HG03571 (cell line): ENCODE results near the gene STARD3NL.

Source experiments
- ATAC-seq: cut with Tn5 transposase; IDR thresholded peaks from one replicate; pipeline ENCODE4 v1.9.1; 2021; ENCODE audit not compliant: unreplicated experiment

The STARD3NL gene

GRCh38 chr7:38182450-38182849 lies 4.4 kb downstream of the STARD3NL start:
- ATAC-seq = no peak

DNA sequence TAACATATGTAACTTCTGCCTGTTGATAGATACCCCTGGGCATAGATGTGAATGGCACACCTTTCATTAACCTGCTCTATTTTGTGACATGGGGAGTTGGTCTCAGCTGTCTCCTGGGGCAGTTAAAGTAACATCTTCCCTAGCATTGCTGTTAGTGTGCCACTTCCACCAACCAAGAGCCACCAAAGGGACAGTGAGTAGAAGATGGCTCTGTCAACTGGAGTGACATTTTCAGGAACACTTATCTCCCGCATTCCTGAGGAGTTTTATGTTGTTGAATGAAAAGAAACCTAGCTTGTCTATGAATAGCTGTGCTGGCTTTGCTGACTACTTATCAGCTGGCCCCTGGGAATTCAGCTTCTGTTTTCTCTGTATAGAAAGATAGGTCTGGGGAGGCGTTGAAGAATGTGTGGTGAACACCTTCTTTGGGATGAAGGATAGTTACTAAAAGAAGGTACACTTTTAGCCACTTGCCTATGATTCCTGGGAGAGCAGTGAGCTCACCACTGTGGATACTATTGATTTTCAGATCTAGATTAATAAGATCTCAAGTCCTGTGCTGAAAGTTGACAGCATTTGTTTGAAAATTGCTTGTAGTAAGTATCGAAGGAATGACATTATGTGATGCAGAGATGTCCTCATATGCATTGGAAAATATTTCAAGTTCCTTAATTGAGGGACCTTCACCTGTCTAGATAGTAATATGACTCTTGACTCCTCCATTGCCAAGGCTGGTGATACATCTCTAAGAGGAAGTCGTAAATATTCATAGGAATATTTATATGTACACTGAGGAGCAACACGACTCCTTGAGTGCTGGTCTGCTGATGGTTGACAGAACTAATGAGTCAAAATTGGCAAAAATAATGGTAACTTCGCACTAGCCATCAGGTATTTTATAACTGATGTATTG lies 7.6 kb downstream of the STARD3NL start:
- ATAC-seq = no peak

GRCh38 chr7:38186593-38187314 lies 8.7 kb downstream of the STARD3NL start:
- ATAC-seq = no peak

DNA sequence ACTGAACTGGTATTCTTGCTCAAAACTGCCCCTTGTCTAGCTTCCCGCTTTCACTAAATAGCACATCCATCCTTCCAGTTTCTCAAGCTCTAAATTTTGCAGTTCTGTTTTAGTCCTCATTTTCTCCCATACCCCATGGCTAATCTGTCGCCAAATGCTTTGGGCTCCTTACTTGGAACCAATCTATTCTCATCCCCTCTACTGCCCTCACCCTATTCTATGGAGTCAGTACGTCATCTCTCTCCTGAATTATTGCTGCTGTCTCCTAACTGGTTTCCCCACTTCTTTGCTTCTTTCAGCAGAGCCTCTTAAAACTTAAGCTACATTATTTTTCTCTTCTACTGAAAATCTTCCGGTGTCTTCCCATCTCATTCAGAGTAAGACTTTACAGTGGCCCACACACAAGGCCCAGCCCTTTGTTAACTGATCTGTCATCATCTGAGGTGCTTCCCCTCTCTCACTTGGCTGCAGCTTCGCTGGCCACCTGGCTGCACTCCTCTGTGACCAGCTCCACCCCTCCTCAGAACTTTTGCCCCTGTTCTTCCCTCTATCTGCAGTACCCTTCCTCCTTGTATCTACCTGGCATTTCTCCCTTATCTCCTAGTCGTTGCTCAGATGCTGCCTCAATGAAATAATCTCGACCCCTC lies 9.9 kb downstream of the STARD3NL start:
- peak; percentile 77 for ATAC-seq

GRCh38 chr7:38189231-38189938 lies 11.3 kb downstream of the STARD3NL start:
- no peak for ATAC-seq

GRCh38 chr7:38190011-38190410 lies 12.0 kb downstream of the STARD3NL start:
- no peak for ATAC-seq

DNA sequence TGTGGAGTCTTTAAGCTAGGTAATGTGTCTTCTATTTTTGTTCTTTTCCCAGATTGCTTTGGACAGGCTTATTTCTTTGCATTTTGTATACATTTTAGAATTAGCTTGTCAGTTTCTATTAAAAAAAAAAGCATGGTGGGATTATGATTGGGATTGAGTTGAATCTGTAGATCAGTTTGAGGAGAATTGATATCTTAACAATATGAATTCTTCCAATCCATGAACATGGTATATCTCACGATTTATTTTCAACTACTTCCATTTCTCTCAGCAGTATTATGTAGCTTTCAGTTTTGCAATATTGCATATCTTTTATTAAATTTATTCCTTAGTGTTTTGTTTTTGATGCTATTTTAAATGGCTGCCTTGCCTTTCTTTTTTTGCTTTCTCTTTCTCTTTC lies 13.7 kb downstream of the STARD3NL start:
- no peak for ATAC-seq

DNA sequence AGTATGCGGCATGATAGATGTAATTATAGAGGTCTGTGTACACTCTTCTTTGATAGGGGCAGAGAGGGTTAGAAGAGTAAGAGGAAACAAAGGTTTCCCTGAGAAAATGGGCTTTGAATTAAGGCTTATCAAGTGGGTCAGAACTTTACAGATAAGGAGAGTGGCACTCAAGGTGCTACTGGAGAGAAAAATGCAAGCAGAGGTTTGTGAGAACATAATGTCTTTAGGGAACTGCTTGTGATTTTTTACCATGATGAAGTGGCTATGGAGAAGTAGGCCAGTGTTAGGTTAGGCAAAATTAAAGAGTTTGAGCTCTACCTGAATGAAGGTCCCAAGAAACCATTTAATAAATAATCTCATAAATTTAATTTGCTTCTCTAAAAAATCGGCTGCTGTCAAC lies 14.3 kb downstream of the STARD3NL start:
- no peak for ATAC-seq

GRCh38 chr7:38195804-38196595 lies 18.0 kb downstream of the STARD3NL start:
- ATAC-seq = no peak

DNA sequence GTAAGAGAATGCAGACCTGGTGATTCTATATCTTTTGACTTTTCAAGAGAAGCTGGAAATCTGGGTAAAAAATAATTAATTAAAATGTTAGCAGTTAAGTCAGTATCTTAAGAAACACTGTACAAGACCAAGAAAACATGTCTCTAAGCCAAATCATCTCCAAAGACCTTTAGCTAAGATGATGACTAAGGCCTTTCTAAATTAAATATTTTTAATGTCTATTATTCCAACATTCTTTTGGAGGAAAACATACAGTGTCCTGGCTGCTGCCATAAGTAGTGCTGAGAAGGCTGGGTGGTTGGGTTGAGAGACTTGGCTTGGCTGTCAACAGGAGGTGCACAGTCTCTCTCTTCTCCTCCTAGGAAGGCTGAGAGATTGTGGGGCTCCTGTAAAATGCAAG lies 20.3 kb downstream of the STARD3NL start:
- no peak for ATAC-seq

DNA sequence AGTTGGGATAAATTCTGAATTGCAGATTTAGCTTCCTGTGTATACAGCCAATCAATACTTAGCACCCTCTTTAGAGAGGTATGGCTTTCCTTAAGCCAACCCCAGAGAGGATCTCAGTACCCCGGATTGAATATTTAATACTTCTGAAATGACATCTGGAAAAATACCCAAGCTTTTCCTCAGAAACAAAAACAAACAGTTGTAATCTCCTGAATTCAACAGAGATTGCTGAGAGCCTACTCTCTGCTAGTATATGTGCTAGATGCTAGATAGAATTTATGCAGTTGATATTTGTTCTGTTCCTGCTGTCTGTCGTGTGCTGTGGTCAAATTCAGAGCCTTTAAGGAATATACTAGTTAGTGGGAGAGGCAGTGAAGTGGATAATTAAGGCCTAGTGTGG lies 21.1 kb downstream of the STARD3NL start:
- ATAC-seq = no peak

- ATAC-seq = no peak
Measured at GRCh38 chr7:38199782-38200181, 21.7 kb downstream of the STARD3NL start.

- no peak for ATAC-seq
Measured at GRCh38 chr7:38206071-38206470, 28.0 kb downstream of the STARD3NL start.

- ATAC-seq = no peak
Measured at GRCh38 chr7:38207843-38208242, 29.8 kb downstream of the STARD3NL start.

- no peak for ATAC-seq
Measured at GRCh38 chr7:38211486-38211885, 33.4 kb downstream of the STARD3NL start.

GRCh38 chr7:38211940-38212339 lies 33.9 kb downstream of the STARD3NL start:
- ATAC-seq = no peak

DNA sequence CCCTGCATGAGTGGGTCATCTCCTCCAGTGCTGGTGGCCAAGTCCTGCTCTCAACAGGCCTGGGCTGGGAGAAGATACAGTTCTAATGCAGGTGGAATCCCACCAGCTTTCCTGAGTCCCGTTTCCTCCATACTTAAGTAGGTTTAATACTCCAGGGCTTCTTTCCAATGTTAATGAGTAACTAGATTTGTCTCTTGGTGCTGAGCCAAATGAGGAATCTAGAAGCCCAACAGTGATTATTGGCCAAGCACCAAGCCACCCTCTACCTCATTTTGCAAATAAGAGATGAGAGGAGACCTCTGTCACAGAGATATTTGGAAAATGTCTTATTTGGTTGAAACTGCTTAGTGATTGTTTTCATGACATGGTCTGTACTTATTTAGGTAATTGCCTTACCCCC lies 37.1 kb downstream of the STARD3NL start:
- no peak for ATAC-seq

DNA sequence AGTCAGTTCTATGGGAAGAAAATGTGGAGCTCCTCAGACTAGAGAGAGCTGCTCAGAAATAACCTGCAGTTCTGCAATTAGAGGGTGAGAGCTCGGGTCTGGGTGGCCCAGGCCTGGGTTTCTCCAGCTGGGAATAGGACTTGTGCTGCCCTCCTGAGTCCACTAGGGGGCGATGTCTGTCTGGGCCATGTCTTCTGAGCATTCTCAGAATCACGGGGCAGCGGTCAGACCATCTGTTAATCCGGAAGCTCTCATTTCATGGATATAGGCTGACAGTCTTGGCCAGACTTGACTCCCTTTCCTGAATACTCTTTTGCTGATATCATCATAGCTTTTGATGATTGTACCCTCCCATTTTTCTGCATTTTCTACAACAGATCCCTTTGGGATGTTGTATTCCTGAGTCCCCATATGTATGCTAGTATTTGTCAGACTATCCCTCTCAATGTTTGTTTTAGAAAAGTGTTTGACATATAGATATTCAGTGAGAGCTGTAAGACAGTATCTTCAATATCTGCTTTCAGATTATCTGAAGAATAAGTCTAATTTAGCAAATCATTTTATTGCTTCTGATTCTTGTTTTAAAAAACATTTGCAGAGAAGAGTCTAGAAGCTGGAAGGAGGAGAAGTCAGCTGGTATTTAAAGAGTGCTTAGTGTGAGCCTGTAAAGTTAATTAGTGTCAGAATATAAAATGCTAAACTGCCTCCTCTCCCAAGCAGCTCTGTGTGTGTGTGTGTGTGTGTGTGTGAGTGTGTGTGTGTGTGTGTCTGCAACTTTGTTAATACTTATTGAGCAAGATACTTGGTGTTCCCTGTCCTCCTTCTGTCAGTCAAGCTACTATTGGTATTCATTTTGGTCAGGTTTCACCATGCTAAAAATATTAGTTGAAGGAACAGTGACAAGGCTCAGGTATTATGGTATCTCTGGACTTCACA lies 38.0 kb downstream of the STARD3NL start:
- peak; percentile 83 for ATAC-seq

- no peak for ATAC-seq
Measured at GRCh38 chr7:38217672-38218071, 39.6 kb downstream of the STARD3NL start.
